ENCODE results near the gene PLPPR3.
"Not testable (repeated sequence)": the region's sequence is repeated elsewhere in the genome, so short reads cannot be mapped to it uniquely, and the experiment has no call there.

PLPPR3 gene

DNA sequence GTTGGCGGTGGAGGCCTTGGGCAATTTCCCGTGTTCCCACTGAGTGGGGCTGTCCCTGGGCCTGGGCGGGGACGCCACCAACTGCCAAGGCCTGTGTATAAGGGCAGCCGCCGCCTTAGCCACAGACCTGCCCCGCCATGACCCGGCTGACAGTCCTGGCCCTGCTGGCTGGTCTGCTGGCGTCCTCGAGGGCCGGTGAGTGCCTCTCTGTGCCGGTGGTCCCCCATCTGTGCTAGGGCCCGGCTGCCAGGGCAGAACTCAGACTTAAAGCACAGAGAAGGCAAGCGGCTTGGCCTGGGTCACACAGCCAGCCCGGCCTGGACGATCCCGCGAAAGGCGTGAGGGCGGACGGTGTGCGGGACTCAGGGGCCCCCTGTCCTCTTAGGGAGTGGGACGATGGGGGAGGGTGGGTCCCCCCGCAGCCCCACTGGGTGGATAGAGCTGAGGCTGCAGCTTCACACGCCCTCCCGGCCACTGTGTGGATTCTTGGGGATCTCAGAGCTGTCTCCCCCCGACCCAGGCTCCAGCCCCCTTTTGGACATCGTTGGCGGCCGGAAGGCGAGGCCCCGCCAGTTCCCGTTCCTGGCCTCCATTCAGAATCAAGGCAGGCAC is 6.1 kb upstream of the PLPPR3 start, which contains the start of gene AZU1:
AZU1 (plus strand) TSS at position 128 of the 612 bp plus-strand sequence; CDS start at position 138, 10 bp downstream.
- Histone ChIP-seq H3K27ac (ENCODE audit: low read depth, low read length) (no peak within 1 kb of the TSS), H3K27me3 (ENCODE audit: control insufficient read depth in 5 of 5, insufficient read depth in 4 of 5, low read length in 5 of 5) (peaks cover 17 to 32% (median 26%) of the 10 kb centered on the region in 5 donors), H3K4me3 (ENCODE audit: low read depth in 1 of 5, low read length in 5 of 5) (no peak within 1 kb of the TSS), H3K9me3 (ENCODE audit: control insufficient read depth in 5 of 5, low read length in 5 of 5) (no peaks in the 10 kb centered on the region), H3K4me1 (ENCODE audit: control insufficient read depth in 5 of 5, insufficient read depth in 5 of 5, low read length in 5 of 5) (peaks cover 0 to 10% (median 6%) of the 10 kb centered on the region in 5 donors), H3K9ac (ENCODE audit: low read length in 5 of 5) (no peak within 1 kb of the TSS), H3K36me3 (ENCODE audit: control insufficient read depth in 5 of 5, insufficient read depth in 5 of 5, low read length in 5 of 5) (no peaks in the 10 kb centered on the region)

DNA sequence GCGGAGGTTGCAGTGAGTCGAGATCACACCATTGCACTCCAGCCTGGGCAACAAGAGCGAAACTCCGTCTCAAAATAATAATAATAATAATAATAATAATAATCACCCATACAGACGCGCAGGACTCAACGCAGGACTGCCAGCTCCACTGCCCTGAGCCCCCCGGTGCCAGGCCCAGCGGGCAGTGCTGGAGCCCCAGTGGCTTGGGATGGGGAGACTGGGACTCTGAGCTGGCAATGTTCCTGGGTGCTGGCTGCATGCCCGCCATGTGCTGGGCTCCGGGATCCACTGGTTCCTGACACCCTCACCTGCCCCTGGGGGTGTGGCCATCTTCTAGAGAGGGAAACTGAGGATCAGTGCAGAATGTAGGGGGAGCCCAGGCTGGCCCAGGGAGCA is 5.6 kb upstream of the PLPPR3 start:
- H3K27me3 ChIP-seq (ENCODE audit: control insufficient read depth in 5 of 5, insufficient read depth in 4 of 5, low read length in 5 of 5), result peaks cover 17 to 34% (median 28%) of the 10 kb centered on the region in 5 donors
- no peak overlapping the region for H3K27ac ChIP-seq (ENCODE audit: low read depth, low read length)
- no peak overlapping the region for H3K9ac ChIP-seq (ENCODE audit: low read length in 5 of 5)
- H3K4me3 ChIP-seq (ENCODE audit: low read depth in 1 of 5, low read length in 5 of 5), result no peak overlapping the region
- no peaks in the 10 kb centered on the region for H3K9me3 ChIP-seq (ENCODE audit: control insufficient read depth in 5 of 5, low read length in 5 of 5)
- peaks cover 0 to 10% (median 6%) of the 10 kb centered on the region in 5 donors for H3K4me1 ChIP-seq (ENCODE audit: control insufficient read depth in 5 of 5, insufficient read depth in 5 of 5, low read length in 5 of 5)
- H3K36me3 ChIP-seq (ENCODE audit: control insufficient read depth in 5 of 5, insufficient read depth in 5 of 5, low read length in 5 of 5), result no peaks in the 10 kb centered on the region

DNA sequence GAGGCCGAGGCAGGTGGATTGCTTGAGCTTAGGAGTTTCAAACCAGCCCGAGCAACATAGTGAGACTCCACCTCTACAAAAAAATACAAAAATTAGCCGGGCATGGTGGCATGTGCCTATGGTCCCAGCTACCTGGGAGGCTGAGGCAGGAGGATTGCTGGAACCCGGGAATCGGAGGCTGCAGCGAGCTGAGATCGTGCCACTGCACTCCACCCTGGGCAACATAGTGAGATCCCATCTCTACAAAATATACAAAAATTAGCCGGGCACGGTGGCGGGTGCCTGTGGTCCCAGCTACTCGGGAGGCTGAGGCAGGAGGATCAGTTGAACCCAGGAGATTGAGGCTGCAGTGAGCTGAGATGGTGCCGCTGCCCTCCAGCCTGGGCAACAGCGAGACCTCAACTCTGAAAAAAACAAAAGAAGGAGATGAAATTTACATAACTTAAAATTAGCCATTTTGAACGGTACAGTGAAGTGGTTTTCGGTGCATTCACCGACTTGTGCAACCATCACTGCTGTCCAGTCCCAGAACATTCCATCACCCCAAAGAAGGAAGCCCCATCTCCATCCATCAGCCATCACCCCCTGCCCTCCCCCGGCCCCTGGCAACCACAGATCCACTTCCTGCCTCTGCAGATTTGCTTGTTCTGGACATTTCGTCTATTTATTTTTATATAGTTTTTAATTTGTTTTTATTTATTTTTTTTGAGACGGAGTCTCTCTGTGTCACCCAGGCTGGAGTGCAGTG is 4.3 kb upstream of the PLPPR3 start:
- Histone ChIP-seq H3K4me1 (ENCODE audit: control insufficient read depth in 5 of 5, insufficient read depth in 5 of 5, low read length in 5 of 5) (peaks cover 0 to 13% (median 6%) of the 10 kb centered on the region in 5 donors), H3K27me3 (ENCODE audit: control insufficient read depth in 5 of 5, insufficient read depth in 4 of 5, low read length in 5 of 5) (peaks cover 12 to 29% (median 23%) of the 10 kb centered on the region in 5 donors), H3K9ac (ENCODE audit: low read length in 5 of 5) (no peak overlapping the region)

DNA sequence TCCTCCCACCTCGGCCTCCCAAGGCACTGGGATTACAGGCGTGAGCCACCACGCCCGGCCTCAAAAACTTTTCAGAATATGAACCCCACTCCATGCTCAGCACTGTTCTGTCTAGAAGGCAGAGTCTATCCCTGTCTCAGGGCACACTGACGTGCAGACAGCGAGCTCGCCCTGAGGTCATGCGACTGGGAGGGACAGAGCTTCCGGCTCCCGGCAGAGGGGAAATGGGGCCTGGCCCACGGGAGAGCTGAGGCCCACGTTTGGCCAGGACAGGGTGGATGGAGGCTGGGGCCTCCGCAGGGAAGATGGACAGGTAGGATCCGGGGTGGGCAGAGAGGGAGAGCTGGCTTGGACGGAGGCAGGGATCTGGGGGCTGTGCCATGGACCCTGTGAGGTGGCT is 3.1 kb upstream of the PLPPR3 start:
- peaks cover 8 to 23% (median 18%) of the 10 kb centered on the region in 5 donors for H3K27me3 ChIP-seq (ENCODE audit: control insufficient read depth in 5 of 5, insufficient read depth in 4 of 5, low read length in 5 of 5)
- H3K36me3 ChIP-seq (ENCODE audit: control insufficient read depth in 5 of 5, insufficient read depth in 5 of 5, low read length in 5 of 5), result no peaks in the 10 kb centered on the region
- peaks cover 0 to 13% (median 6%) of the 10 kb centered on the region in 5 donors for H3K4me1 ChIP-seq (ENCODE audit: control insufficient read depth in 5 of 5, insufficient read depth in 5 of 5, low read length in 5 of 5)

More for the DNA sequence above, 4.3 kb upstream of the PLPPR3 start:
- Histone ChIP-seq H3K9me3 (ENCODE audit: control insufficient read depth in 5 of 5, low read length in 5 of 5) (no peaks in the 10 kb centered on the region), H3K4me3 (ENCODE audit: low read depth in 1 of 5, low read length in 5 of 5) (no peak overlapping the region), H3K27ac (ENCODE audit: low read depth, low read length) (no peak overlapping the region), H3K36me3 (ENCODE audit: control insufficient read depth in 5 of 5, insufficient read depth in 5 of 5, low read length in 5 of 5) (no peaks in the 10 kb centered on the region)

DNA sequence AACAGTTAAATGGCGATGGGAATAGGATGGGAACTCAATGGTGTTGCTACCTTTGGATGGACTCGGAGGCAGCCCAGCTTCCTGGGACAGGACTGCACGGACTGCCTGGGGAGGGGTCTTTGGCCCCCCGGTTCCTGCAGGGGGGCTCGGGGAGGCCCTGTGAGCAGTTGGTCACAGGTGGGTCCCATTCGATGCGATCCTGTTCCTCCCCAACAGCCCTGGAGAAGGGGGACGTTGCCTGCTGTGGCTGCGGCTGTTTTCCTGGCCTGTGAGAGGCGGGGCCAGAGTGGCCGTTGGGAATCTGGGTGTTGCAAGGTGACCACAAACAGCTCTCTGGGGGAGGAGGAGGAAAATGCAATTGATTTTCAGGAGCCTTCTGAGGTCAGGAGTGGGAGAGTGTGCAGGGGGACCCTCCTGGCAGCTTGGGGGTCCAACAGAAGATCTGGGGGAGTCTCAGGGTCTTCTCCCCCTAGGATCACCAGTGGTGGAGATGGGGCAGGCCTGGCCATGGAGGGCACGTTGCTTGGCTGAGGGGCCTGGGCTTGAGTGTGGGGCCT is 1.9 kb upstream of the PLPPR3 start:
- Histone ChIP-seq H3K4me3 (ENCODE audit: low read depth in 1 of 5, low read length in 5 of 5) (no peak overlapping the region), H3K27ac (ENCODE audit: low read depth, low read length) (no peak overlapping the region), H3K9me3 (ENCODE audit: control insufficient read depth in 5 of 5, low read length in 5 of 5) (no peaks in the 10 kb centered on the region), H3K36me3 (ENCODE audit: control insufficient read depth in 5 of 5, insufficient read depth in 5 of 5, low read length in 5 of 5) (no peaks in the 10 kb centered on the region), H3K27me3 (ENCODE audit: control insufficient read depth in 5 of 5, insufficient read depth in 4 of 5, low read length in 5 of 5) (peaks cover 8 to 16% (median 11%) of the 10 kb centered on the region in 5 donors), H3K9ac (ENCODE audit: low read length in 5 of 5) (no peak overlapping the region), H3K4me1 (ENCODE audit: control insufficient read depth in 5 of 5, insufficient read depth in 5 of 5, low read length in 5 of 5) (peaks cover 0 to 13% (median 6%) of the 10 kb centered on the region in 5 donors)

More for the DNA sequence above, 3.1 kb upstream of the PLPPR3 start:
- H3K4me3 ChIP-seq (ENCODE audit: low read depth in 1 of 5, low read length in 5 of 5), result no peak overlapping the region
- H3K27ac ChIP-seq (ENCODE audit: low read depth, low read length), result no peak overlapping the region
- no peaks in the 10 kb centered on the region for H3K9me3 ChIP-seq (ENCODE audit: control insufficient read depth in 5 of 5, low read length in 5 of 5)
- H3K9ac ChIP-seq (ENCODE audit: low read length in 5 of 5), result no peak overlapping the region

DNA sequence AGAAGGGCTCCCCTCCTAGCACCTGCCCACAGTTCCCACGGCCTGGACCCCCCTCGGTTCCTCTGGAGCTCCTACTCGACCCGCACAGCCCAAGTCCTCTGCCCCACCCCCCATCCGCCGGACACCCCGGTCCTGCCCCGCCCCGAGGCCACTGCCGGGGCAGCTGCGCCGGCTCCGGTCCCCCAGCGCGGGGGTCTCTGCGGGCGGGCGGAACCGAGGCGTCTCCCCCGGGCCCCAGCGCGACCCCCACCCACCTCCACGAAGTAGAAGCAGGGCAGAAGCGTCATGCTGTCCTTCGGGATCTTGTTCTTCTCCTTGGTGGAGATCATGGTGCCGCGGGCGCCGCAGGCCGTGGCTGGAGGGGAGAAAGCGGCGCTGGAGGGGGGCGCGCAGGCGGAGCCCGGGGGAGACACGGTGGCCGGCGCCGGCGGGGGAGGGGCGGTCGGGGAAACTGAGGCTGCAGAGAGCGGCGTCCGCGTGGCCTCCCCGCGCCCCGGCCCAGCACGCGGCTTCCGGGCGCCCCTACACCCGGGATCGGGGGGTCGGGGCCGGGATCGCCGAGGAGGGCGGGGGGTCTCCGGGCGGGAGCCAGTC is 427 bp downstream of the PLPPR3 start:
- H3K9ac ChIP-seq (ENCODE audit: low read length in 5 of 5), result no peak overlapping the region
- peaks cover 0 to 10% (median 5%) of the 10 kb centered on the region in 5 donors for H3K27me3 ChIP-seq (ENCODE audit: control insufficient read depth in 5 of 5, insufficient read depth in 4 of 5, low read length in 5 of 5)
- H3K4me3 ChIP-seq (ENCODE audit: low read depth in 1 of 5, low read length in 5 of 5), result peak overlapping the region in 1 of 5 donors; percentile 37
- no peak overlapping the region for H3K27ac ChIP-seq (ENCODE audit: low read depth, low read length)
- no peaks in the 10 kb centered on the region for H3K9me3 ChIP-seq (ENCODE audit: control insufficient read depth in 5 of 5, low read length in 5 of 5)
- peaks cover 0 to 10% (median 6%) of the 10 kb centered on the region in 5 donors for H3K4me1 ChIP-seq (ENCODE audit: control insufficient read depth in 5 of 5, insufficient read depth in 5 of 5, low read length in 5 of 5)
- no peaks in the 10 kb centered on the region for H3K36me3 ChIP-seq (ENCODE audit: control insufficient read depth in 5 of 5, insufficient read depth in 5 of 5, low read length in 5 of 5)

DNA sequence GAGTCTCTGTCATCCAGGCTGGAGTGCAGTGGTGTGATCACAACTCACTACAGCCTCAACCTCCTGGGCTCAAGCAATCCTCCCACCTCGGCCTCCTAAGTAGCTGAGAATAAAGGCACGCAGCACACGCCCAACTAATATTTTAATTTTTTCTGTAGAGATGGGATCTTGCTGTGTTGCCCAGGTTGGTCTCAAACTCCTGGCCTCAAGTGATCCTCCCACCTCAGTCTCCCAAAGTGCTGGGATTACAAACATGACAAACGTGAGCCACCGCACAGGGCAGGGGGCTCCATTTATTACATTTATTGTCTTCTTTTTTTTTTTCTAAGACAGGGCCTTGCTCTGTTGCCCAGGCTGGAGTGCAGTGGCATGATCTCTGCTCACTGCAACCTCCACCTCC is 1.5 kb downstream of the PLPPR3 start:
- H3K4me3 ChIP-seq (ENCODE audit: low read depth in 1 of 5, low read length in 5 of 5); H3K9ac ChIP-seq (ENCODE audit: low read length in 5 of 5); H3K36me3 ChIP-seq (ENCODE audit: control insufficient read depth in 5 of 5, insufficient read depth in 5 of 5, low read length in 5 of 5); H3K9me3 ChIP-seq (ENCODE audit: control insufficient read depth in 5 of 5, low read length in 5 of 5); H3K27ac ChIP-seq (ENCODE audit: low read depth, low read length); H3K27me3 ChIP-seq (ENCODE audit: control insufficient read depth in 5 of 5, insufficient read depth in 4 of 5, low read length in 5 of 5): not testable (repeated sequence)
- H3K4me1 ChIP-seq (ENCODE audit: control insufficient read depth in 5 of 5, insufficient read depth in 5 of 5, low read length in 5 of 5), result peaks cover 0 to 10% (median 6%) of the 10 kb centered on the region in 5 donors

DNA sequence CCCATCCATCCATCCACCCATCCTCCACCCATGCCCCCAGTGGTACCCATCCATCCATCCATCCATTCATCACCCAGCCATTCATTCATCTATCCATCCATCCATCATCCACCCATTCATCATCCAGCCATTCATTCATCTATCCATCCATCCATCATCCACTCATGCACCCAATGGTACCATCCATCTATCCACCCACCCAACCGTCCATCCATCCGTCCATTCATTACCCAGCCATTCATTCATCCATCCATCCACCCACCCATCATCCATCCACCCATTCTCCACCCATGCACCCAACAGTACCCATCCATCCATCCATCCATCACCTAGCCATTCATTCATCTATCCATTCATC is 5.3 kb downstream of the PLPPR3 start:
- Histone ChIP-seq H3K9ac (ENCODE audit: low read length in 5 of 5) (no peak overlapping the region), H3K4me1 (ENCODE audit: control insufficient read depth in 5 of 5, insufficient read depth in 5 of 5, low read length in 5 of 5) (peaks cover 0 to 3% (median 0%) of the 10 kb centered on the region in 5 donors), H3K27ac (ENCODE audit: low read depth, low read length) (no peak overlapping the region), H3K4me3 (ENCODE audit: low read depth in 1 of 5, low read length in 5 of 5) (no peak overlapping the region), H3K9me3 (ENCODE audit: control insufficient read depth in 5 of 5, low read length in 5 of 5) (no peaks in the 10 kb centered on the region), H3K27me3 (ENCODE audit: control insufficient read depth in 5 of 5, insufficient read depth in 4 of 5, low read length in 5 of 5) (no peaks in the 10 kb centered on the region), H3K36me3 (ENCODE audit: control insufficient read depth in 5 of 5, insufficient read depth in 5 of 5, low read length in 5 of 5) (peaks cover 0 to 20% (median 10%) of the 10 kb centered on the region in 5 donors)

DNA sequence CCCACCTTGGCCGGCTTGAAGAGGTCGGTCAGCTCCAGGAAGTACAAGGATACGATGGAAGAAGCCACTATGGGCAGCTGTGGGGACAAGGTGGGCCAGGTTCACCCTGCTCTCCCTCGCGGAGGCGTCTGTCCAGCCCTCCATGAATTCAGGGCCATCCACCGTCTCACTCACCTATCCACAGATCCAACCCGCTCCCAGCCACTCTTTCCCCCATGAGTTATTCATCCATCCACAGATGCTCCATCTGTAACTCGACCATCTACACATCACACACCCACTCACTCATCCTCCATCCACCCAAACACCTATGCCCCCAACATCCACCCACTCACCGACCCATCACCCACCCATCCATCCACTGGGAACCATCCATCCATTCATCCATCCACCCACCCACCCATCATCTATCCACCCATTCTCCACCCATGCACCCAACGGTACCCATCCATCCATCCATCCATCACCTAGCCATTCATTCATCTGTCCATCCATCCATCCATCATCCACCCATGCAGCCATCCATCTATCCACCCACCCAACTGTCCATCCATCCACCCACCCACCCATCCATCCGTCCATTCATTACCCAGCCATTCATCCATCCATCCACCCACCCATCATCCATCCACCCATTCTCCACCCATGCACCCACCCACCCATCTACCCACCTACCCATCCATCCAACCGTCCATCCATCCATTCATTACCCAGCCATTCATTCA is 5.8 kb downstream of the PLPPR3 start:
- Histone ChIP-seq H3K27me3 (ENCODE audit: control insufficient read depth in 5 of 5, insufficient read depth in 4 of 5, low read length in 5 of 5) (no peaks in the 10 kb centered on the region), H3K36me3 (ENCODE audit: control insufficient read depth in 5 of 5, insufficient read depth in 5 of 5, low read length in 5 of 5) (peaks cover 0 to 26% (median 15%) of the 10 kb centered on the region in 5 donors), H3K27ac (ENCODE audit: low read depth, low read length) (no peak overlapping the region), H3K9me3 (ENCODE audit: control insufficient read depth in 5 of 5, low read length in 5 of 5) (no peaks in the 10 kb centered on the region), H3K4me3 (ENCODE audit: low read depth in 1 of 5, low read length in 5 of 5) (no peak overlapping the region), H3K4me1 (ENCODE audit: control insufficient read depth in 5 of 5, insufficient read depth in 5 of 5, low read length in 5 of 5) (no peaks in the 10 kb centered on the region), H3K9ac (ENCODE audit: low read length in 5 of 5) (no peak overlapping the region)

Measured in subcutaneous abdominal adipose tissue (tissue), 5 donors.